T-helper 22 cell (primary cell): Measurements from ENCODE around the gene STON2.
"Not testable (repeated sequence)": the region's sequence is repeated elsewhere in the genome, so short reads cannot be mapped to it uniquely, and the experiment has no call there.

Experiments used
- DNase-seq: peaks from one replicate; pipeline ENCODE4 v3.0.0-alpha.2; 2020; ENCODE audit warnings: low read depth

Gene STON2

GRCh38 chr14:81380009-81380408 is 20.1 kb downstream of the STON2 start:
- not testable (repeated sequence) for DNase-seq

GRCh38 chr14:81371802-81372201 is 28.3 kb downstream of the STON2 start:
- no peak for DNase-seq

GRCh38 chr14:81367563-81367962 is 32.6 kb downstream of the STON2 start:
- no peak for DNase-seq

- DNase-seq = no peak
Measured at GRCh38 chr14:81366884-81367283, 33.2 kb downstream of the STON2 start.

- DNase-seq = no peak
Measured at GRCh38 chr14:81366214-81366613, 33.9 kb downstream of the STON2 start.

- no peak for DNase-seq
Measured at GRCh38 chr14:81363746-81364378, 36.3 kb downstream of the STON2 start.

GRCh38 chr14:81353691-81354323 is 46.3 kb downstream of the STON2 start:
- no peak for DNase-seq

- no peak for DNase-seq
Measured at GRCh38 chr14:81352413-81352812, 47.7 kb downstream of the STON2 start.

GRCh38 chr14:81351205-81351604 is 48.9 kb downstream of the STON2 start:
- DNase-seq = no peak

GRCh38 chr14:81350344-81351130 is 49.6 kb downstream of the STON2 start:
- DNase-seq = no peak

GRCh38 chr14:81348061-81348460 is 52.1 kb downstream of the STON2 start:
- DNase-seq = no peak

GRCh38 chr14:81345781-81346180 is 54.3 kb downstream of the STON2 start:
- no peak for DNase-seq

- no peak for DNase-seq
Measured at GRCh38 chr14:81344481-81345160, 55.5 kb downstream of the STON2 start.

- no peak for DNase-seq
Measured at GRCh38 chr14:81343701-81344100, 56.4 kb downstream of the STON2 start.

- no peak for DNase-seq
Measured at GRCh38 chr14:81342850-81343580, 57.1 kb downstream of the STON2 start.

- no peak for DNase-seq
Measured at GRCh38 chr14:81341781-81342180, 58.3 kb downstream of the STON2 start.

GRCh38 chr14:81341370-81341769 is 58.8 kb downstream of the STON2 start:
- no peak for DNase-seq

- no peak for DNase-seq
Measured at GRCh38 chr14:81340201-81340600, 59.9 kb downstream of the STON2 start.

- no peak for DNase-seq
Measured at GRCh38 chr14:81337073-81337472, 63.1 kb downstream of the STON2 start.

GRCh38 chr14:81336009-81336408 is 64.1 kb downstream of the STON2 start:
- no peak for DNase-seq

GRCh38 chr14:81332725-81333124 is 67.4 kb downstream of the STON2 start:
- DNase-seq = no peak
